Astrocyte of the spinal cord (primary cell): ENCODE results near the gene RNU1-3.
"Not testable (repeated sequence)": the region's sequence is repeated elsewhere in the genome, so short reads cannot be mapped to it uniquely, and the experiment has no call there.

Source experiments
- DNase-seq: peaks from one replicate; pipeline ENCODE4 v3.0.0; 2011; ENCODE audit warnings: low read depth, low spot score
- H3K4me3 ChIP-seq: 2 replicates; pipeline ENCODE4 v1.5.1; 2011; ENCODE audit warnings: low read depth, mild to moderate bottlenecking, low read length, moderate library complexity
- CTCF ChIP-seq: IDR thresholded peaks from 2 replicates; pipeline ENCODE4 v1.5.1; 2012; ENCODE audit warnings: low read depth, mild to moderate bottlenecking, low read length, inconsistent platforms
- in situ Hi-C: cut with HindIII; loops from 2 replicates; pipeline ENCODE4 v1.10.0; 2017; ENCODE audit warnings: low sequenced_read_pairs

The RNU1-3 gene

GRCh38 chr1:16630661-16631247 is 36.0 kb downstream of the RNU1-3 start:
- in situ Hi-C loops, result no loop called here
- no peak overlapping the region for H3K4me3 ChIP-seq
- no peak for TF ChIP-seq CTCF
- no peak for DNase-seq

- H3K4me3 ChIP-seq, DNase-seq, in situ Hi-C loops: not testable (repeated sequence)
Measured at GRCh38 chr1:16629916-16630530, 36.7 kb downstream of the RNU1-3 start.

GRCh38 chr1:16628361-16629111 is 38.2 kb downstream of the RNU1-3 start:
- no peak overlapping the region for H3K4me3 ChIP-seq
- DNase-seq, result no peak
- TF ChIP-seq CTCF, result no peak
- in situ Hi-C loops, result no loop called here

- DNase-seq, H3K4me3 ChIP-seq, in situ Hi-C loops: not testable (repeated sequence)
Measured at GRCh38 chr1:16626409-16626983, 40.3 kb downstream of the RNU1-3 start.

GRCh38 chr1:16625497-16626408 is 41.0 kb downstream of the RNU1-3 start:
- no peak overlapping the region for H3K4me3 ChIP-seq
- no peak for DNase-seq
- TF ChIP-seq CTCF, result no peak
- in situ Hi-C loops, result no loop called here

- H3K4me3 ChIP-seq, in situ Hi-C loops, DNase-seq: not testable (repeated sequence)
Measured at GRCh38 chr1:16623812-16624719, 42.7 kb downstream of the RNU1-3 start.

- H3K4me3 ChIP-seq, in situ Hi-C loops: not testable (repeated sequence)
- peak; percentile 85 for DNase-seq
Measured at GRCh38 chr1:16623337-16623736, 43.4 kb downstream of the RNU1-3 start.

- in situ Hi-C loops, H3K4me3 ChIP-seq, DNase-seq: not testable (repeated sequence)
Measured at GRCh38 chr1:16621681-16622315, 45.0 kb downstream of the RNU1-3 start.
